Suprapubic skin (tissue), 4 donors: Measurements from ENCODE around the gene ALDH1L1.

Experiments used
- POLR2A ChIP-seq, 2 donors: fragments of 450-650 bp; IDR thresholded peaks; one replicate each; pipeline ENCODE4 v1.6.1; 2017; ENCODE audit warnings: antibody characterized with exemption in 2 of 2, mild to moderate bottlenecking in 2 of 2, moderate library complexity in 2 of 2
- POLR2AphosphoS5 ChIP-seq, 3 donors: sonication (generic); formaldehyde crosslinking; IDR thresholded peaks; one replicate each; pipeline ENCODE4 v1.6.1; 2017; ENCODE audit warnings: antibody characterized with exemption in 3 of 3
- TF ChIP-seq, protein P1 (sequence below), 2 donors: fragments of 200-600 bp in 1 of 2; fragments of 450-650 bp in 1 of 2; sonication (generic) in 1 of 2; IDR thresholded peaks; one replicate each; pipeline ENCODE4 v1.5.1; 2016 to 2019; ENCODE audit warnings: antibody characterized with exemption in 2 of 2, mild to moderate bottlenecking in 1 of 2, moderate library complexity in 1 of 2

DNA sequence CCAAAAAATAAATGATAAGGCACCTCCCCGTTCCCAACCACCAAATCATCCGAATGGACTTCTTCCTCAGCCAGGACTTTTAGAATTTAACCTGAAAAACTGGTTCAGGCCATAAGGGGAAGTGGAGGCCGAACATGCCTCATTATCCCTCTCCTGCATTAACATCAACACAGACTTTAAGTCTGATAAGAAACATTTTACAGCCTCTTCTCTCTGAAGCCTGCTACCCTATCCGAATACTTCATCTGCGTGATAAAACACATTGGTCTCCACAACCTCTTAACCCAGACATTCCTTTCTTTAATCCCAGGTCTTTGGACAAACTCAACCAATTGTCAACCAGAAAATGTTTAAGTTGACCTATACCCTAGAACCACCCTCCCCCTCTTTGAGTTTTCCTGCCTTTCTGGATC is 95.6 kb downstream of the ALDH1L1 start:
- TF ChIP-seq, protein P1, sequence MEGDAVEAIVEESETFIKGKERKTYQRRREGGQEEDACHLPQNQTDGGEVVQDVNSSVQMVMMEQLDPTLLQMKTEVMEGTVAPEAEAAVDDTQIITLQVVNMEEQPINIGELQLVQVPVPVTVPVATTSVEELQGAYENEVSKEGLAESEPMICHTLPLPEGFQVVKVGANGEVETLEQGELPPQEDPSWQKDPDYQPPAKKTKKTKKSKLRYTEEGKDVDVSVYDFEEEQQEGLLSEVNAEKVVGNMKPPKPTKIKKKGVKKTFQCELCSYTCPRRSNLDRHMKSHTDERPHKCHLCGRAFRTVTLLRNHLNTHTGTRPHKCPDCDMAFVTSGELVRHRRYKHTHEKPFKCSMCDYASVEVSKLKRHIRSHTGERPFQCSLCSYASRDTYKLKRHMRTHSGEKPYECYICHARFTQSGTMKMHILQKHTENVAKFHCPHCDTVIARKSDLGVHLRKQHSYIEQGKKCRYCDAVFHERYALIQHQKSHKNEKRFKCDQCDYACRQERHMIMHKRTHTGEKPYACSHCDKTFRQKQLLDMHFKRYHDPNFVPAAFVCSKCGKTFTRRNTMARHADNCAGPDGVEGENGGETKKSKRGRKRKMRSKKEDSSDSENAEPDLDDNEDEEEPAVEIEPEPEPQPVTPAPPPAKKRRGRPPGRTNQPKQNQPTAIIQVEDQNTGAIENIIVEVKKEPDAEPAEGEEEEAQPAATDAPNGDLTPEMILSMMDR (IDR thresholded peaks at IDR 0.05), result no peak
- TF ChIP-seq POLR2A (IDR thresholded peaks at IDR 0.05), result no peak
- no peak for TF ChIP-seq POLR2AphosphoS5 (IDR thresholded peaks at IDR 0.05)
